HepG2 (cell line): ENCODE data around the gene TEX19. TPM values are rescaled to one million over a fixed set of nuclear protein-coding genes. Genes with fewer than 3 reads are reported as not detected.

Experiments used
- ARID3A ChIP-seq: IDR thresholded peaks from 2 replicates; pipeline ENCODE4 v1.6.1; 2012; ENCODE audit warnings: low read depth, low read length, improper control_type of control experiment
- DMTF1 ChIP-seq: sonication (generic); formaldehyde crosslinking; IDR thresholded peaks from 2 replicates; pipeline ENCODE4 v1.4.0; 2020; ENCODE audit warnings: mild to moderate bottlenecking, missing genetic modification reagents
- DPF2 ChIP-seq: sonication (generic); formaldehyde crosslinking; IDR thresholded peaks from 2 replicates; pipeline ENCODE4 v1.4.0; 2020; ENCODE audit warnings: mild to moderate bottlenecking, low read depth, missing genetic modification reagents, borderline replicate concordance
- FLYWCH1 ChIP-seq: sonication (generic); formaldehyde crosslinking; IDR thresholded peaks from 2 replicates; pipeline ENCODE4 v1.8.1; 2023; ENCODE audit warnings: mild to moderate bottlenecking, missing genetic modification reagents
- HIVEP1 ChIP-seq: sonication (generic); formaldehyde crosslinking; IDR thresholded peaks from 2 replicates; pipeline ENCODE4 v1.4.0; 2020; ENCODE audit warnings: mild to moderate bottlenecking, missing genetic modification reagents
- HOXA3 ChIP-seq: sonication (generic); formaldehyde crosslinking; IDR thresholded peaks from 2 replicates; pipeline ENCODE4 v1.5.0; 2020; ENCODE audit warnings: missing genetic modification reagents
- IKZF4 ChIP-seq: sonication (generic); formaldehyde crosslinking; IDR thresholded peaks from 2 replicates; pipeline ENCODE4 v1.5.1; 2020; ENCODE audit warnings: borderline replicate concordance, mild to moderate bottlenecking, low read depth, missing genetic modification reagents; ENCODE audit errors: not compliant biosample characterization
- NAIF1 ChIP-seq: sonication (generic); formaldehyde crosslinking; IDR thresholded peaks from 2 replicates; pipeline ENCODE4 v1.5.0; 2020; ENCODE audit warnings: mild to moderate bottlenecking, missing genetic modification reagents, borderline replicate concordance
- NCOA2 ChIP-seq: sonication (generic); formaldehyde crosslinking; IDR thresholded peaks from 2 replicates; pipeline ENCODE4 v1.8.0; 2022; ENCODE audit warnings: inconsistent platforms
- RXRB ChIP-seq: IDR thresholded peaks from 2 replicates; pipeline ENCODE4 v1.6.1; 2016; ENCODE audit warnings: borderline replicate concordance, missing genetic modification reagents, missing compliant biosample characterization
- SNAPC4 ChIP-seq: sonication (generic); formaldehyde crosslinking; IDR thresholded peaks from 2 replicates; pipeline ENCODE4 v1.4.0; 2020; ENCODE audit warnings: mild to moderate bottlenecking, missing genetic modification reagents
- TSC22D2 ChIP-seq: sonication (generic); formaldehyde crosslinking; IDR thresholded peaks from 2 replicates; pipeline ENCODE4 v1.5.1; 2020; ENCODE audit warnings: missing genetic modification reagents, mild to moderate bottlenecking, borderline replicate concordance
- ZNF251 ChIP-seq: sonication (generic); formaldehyde crosslinking; IDR thresholded peaks from 2 replicates; pipeline ENCODE4 v1.9.0; 2021; ENCODE audit warnings: mild to moderate bottlenecking, missing genetic modification reagents
- ZNF274 ChIP-seq: sonication (generic); formaldehyde crosslinking; IDR thresholded peaks from 2 replicates; pipeline ENCODE4 v1.5.1; 2020; ENCODE audit warnings: mild to moderate bottlenecking, missing genetic modification reagents
- ZNF296 ChIP-seq: sonication (generic); formaldehyde crosslinking; conservative IDR thresholded peaks from 2 replicates; pipeline ENCODE4 v1.5.0; 2020; ENCODE audit warnings: mild to moderate bottlenecking, missing genetic modification reagents
- ZNF431 ChIP-seq: sonication (generic); formaldehyde crosslinking; IDR thresholded peaks from 2 replicates; pipeline ENCODE4 v1.9.0; 2022; ENCODE audit warnings: missing genetic modification reagents, low read depth, mild to moderate bottlenecking, borderline replicate concordance
- polyA plus RNA-seq, 8 experiments: library from polyadenylated mRNA; depleted of rRNA in 3 of 8; stranded (reverse) in 7 of 8; unstranded in 1 of 8; fragments of >200 nt; fragmentation: Illumina TruSeq in 4 of 8; extraction: Trizol in 4 of 8; gene quantifications; 2 replicates each; pipeline versions ENCODE4 v1.2.1 to v1.2.3, GENCODE V29; 2011 to 2016; ENCODE audit warnings: low read depth in 4 of 8, missing spikeins in 1 of 8, mixed read lengths in 1 of 8; ENCODE audit not compliant: insufficient read depth in 1 of 8
- total RNA-seq, 5 experiments: library from RNA; depleted of rRNA; stranded (reverse); fragments of >200 nt; fragmentation: Illumina TruSeq; extraction: Trizol; gene quantifications; 2 replicates each; pipeline ENCODE4 v1.2.3, GENCODE V29; 2016; ENCODE audit warnings: low read depth in 1 of 5
- TF ChIP-seq, protein P1 (sequence below): sonication (generic); formaldehyde crosslinking; IDR thresholded peaks from 2 replicates; pipeline ENCODE4 v1.4.0; 2020; ENCODE audit warnings: missing genetic modification reagents, borderline replicate concordance

TEX19 gene
- total and polyA plus RNA-seq, 2 of the 13 experiments (the other 11 are each of a cell fraction or from before 2014, with no cell fraction given) = 1.3 to 6.0 TPM

- TF ChIP-seq SNAPC4 (CRISPR knock-in tag) = no peak
- TF ChIP-seq HOXA3 (CRISPR knock-in tag) = peak; percentile 69; the same call in 1 of the 2 replicates
- no peak for TF ChIP-seq ARID3A
- peak; percentile 59; the same call in 1 of the 2 replicates for TF ChIP-seq TSC22D2
- TF ChIP-seq, protein P1, sequence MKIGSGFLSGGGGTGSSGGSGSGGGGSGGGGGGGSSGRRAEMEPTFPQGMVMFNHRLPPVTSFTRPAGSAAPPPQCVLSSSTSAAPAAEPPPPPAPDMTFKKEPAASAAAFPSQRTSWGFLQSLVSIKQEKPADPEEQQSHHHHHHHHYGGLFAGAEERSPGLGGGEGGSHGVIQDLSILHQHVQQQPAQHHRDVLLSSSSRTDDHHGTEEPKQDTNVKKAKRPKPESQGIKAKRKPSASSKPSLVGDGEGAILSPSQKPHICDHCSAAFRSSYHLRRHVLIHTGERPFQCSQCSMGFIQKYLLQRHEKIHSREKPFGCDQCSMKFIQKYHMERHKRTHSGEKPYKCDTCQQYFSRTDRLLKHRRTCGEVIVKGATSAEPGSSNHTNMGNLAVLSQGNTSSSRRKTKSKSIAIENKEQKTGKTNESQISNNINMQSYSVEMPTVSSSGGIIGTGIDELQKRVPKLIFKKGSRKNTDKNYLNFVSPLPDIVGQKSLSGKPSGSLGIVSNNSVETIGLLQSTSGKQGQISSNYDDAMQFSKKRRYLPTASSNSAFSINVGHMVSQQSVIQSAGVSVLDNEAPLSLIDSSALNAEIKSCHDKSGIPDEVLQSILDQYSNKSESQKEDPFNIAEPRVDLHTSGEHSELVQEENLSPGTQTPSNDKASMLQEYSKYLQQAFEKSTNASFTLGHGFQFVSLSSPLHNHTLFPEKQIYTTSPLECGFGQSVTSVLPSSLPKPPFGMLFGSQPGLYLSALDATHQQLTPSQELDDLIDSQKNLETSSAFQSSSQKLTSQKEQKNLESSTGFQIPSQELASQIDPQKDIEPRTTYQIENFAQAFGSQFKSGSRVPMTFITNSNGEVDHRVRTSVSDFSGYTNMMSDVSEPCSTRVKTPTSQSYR = no peak
- TF ChIP-seq NCOA2 (CRISPR knock-in tag) = peak; percentile 28; the same call in 1 of the 2 replicates
- no peak for TF ChIP-seq ZNF251 (CRISPR knock-in tag)
- peak; percentile 32; the same call in 1 of the 2 replicates for TF ChIP-seq RXRB (CRISPR knock-in tag)
- no peak for TF ChIP-seq IKZF4 (CRISPR knock-in tag)
- TF ChIP-seq FLYWCH1 (CRISPR knock-in tag) = no peak
- no peak for TF ChIP-seq ZNF274 (CRISPR knock-in tag)
- TF ChIP-seq DPF2 = no peak
- TF ChIP-seq NAIF1 (CRISPR knock-in tag) = no peak
- no peak for TF ChIP-seq DMTF1 (CRISPR knock-in tag)
- no peak; the same call in 1 of the 2 replicates for TF ChIP-seq ZNF296
- TF ChIP-seq HIVEP1 (CRISPR knock-in tag) = no peak
- TF ChIP-seq ZNF431 (CRISPR knock-in tag) = no peak
These were observed 38.8 kb upstream of the TEX19 start (continued) for GRCh38 chr17:82320140-82320840.
